GM23338 (cell line): ENCODE results near the gene IL1F10. TPM values are rescaled to one million over a fixed set of nuclear protein-coding genes. Genes with fewer than 3 reads are reported as not detected.

Experiments
- ATAC-seq: fragments of 200-7000 bp; cut with Tn5 transposase; 3 replicates; pipeline ENCODE4 v1.9.1; 2020
- DNase-seq: peaks from one replicate; pipeline ENCODE4 v3.0.0-alpha.2; 2015; ENCODE audit warnings: low spot score
- H2AFZ ChIP-seq: fragments of 200-600 bp; sonication (generic); 2 replicates; pipeline ENCODE4 v1.8.0; 2016; ENCODE audit warnings: antibody characterized with exemption, mild to moderate bottlenecking, moderate library complexity
- H3F3A ChIP-seq: fragments of 200-600 bp; sonication (generic); replicated peaks from 2 replicates; pipeline ENCODE4 v1.8.0; 2017; ENCODE audit warnings: antibody characterized with exemption, mixed run types, low read depth
- H3K27ac ChIP-seq: fragments of 200-600 bp; sonication (generic); 2 replicates; pipeline ENCODE4 v1.6.1; 2016; ENCODE audit warnings: low read depth
- H3K27me3 ChIP-seq: fragments of 200-600 bp; sonication (generic); 2 replicates; pipeline ENCODE4 v1.8.0; 2016; ENCODE audit warnings: mild to moderate bottlenecking, mixed run types, moderate library complexity; ENCODE audit not compliant: insufficient read depth
- H3K36me3 ChIP-seq: fragments of 200-600 bp; sonication (generic); 2 replicates; pipeline ENCODE4 v1.8.0; 2016; ENCODE audit warnings: mild to moderate bottlenecking; ENCODE audit not compliant: insufficient read depth
- H3K4me1 ChIP-seq: fragments of 200-600 bp; sonication (generic); 2 replicates; pipeline ENCODE4 v1.8.0; 2016; ENCODE audit warnings: mild to moderate bottlenecking, moderate library complexity; ENCODE audit not compliant: insufficient read depth
- H3K4me2 ChIP-seq: fragments of 200-600 bp; sonication (generic); 2 replicates; pipeline ENCODE4 v1.7.1; 2017; ENCODE audit warnings: mixed run types
- H3K4me3 ChIP-seq: fragments of 200-600 bp; sonication (generic); 2 replicates; pipeline ENCODE4 v1.6.1; 2016; ENCODE audit warnings: mixed run types
- H3K79me2 ChIP-seq: fragments of 200-600 bp; sonication (generic); replicated peaks from 2 replicates; pipeline ENCODE4 v1.8.0; 2017; ENCODE audit warnings: mild to moderate bottlenecking; ENCODE audit not compliant: insufficient read depth
- H3K9me2 ChIP-seq: fragments of 200-600 bp; sonication (generic); 2 replicates; pipeline ENCODE4 v1.8.0; 2017; ENCODE audit not compliant: insufficient read depth
- H4K20me1 ChIP-seq: fragments of 200-600 bp; sonication (generic); replicated peaks from 2 replicates; pipeline ENCODE4 v1.8.0; 2017; ENCODE audit warnings: mild to moderate bottlenecking; ENCODE audit not compliant: insufficient read depth
- H3K27ac Mint-ChIP-seq: 2 replicates; pipeline ENCODE4 v1.8.0; 2020; ENCODE audit warnings: inconsistent platforms, mild to moderate bottlenecking, moderate library complexity, mixed read lengths
- H3K27me3 Mint-ChIP-seq: 3 replicates; pipeline ENCODE4 v1.8.0; 2022; ENCODE audit warnings: low read depth, mild to moderate bottlenecking, moderate library complexity, mixed read lengths, inconsistent platforms; ENCODE audit not compliant: insufficient read depth, poor library complexity
- H3K36me3 Mint-ChIP-seq: 3 replicates; pipeline ENCODE4 v1.8.0; 2021; ENCODE audit warnings: low read depth, mild to moderate bottlenecking, inconsistent platforms, moderate library complexity, mixed read lengths
- H3K4me1 Mint-ChIP-seq: 3 replicates; pipeline ENCODE4 v1.8.0; 2020; ENCODE audit warnings: mild to moderate bottlenecking, inconsistent platforms, mixed read lengths
- H3K4me3 Mint-ChIP-seq: 3 replicates; pipeline ENCODE4 v1.8.0; 2021; ENCODE audit warnings: moderate library complexity, mild to moderate bottlenecking, inconsistent platforms, mixed read lengths
- H3K9me3 Mint-ChIP-seq: 3 replicates; pipeline ENCODE4 v1.8.0; 2020; ENCODE audit warnings: moderate library complexity, mild to moderate bottlenecking, inconsistent platforms, mixed read lengths
- CREB1 ChIP-seq: fragments of 250-450 bp; sonication (Bioruptor Pico); IDR thresholded peaks from 2 replicates; pipeline ENCODE4 v1.5.0; 2020; ENCODE audit warnings: low read depth, mild to moderate bottlenecking, moderate library complexity
- CTCF ChIP-seq, 2 experiments: fragments of 200-600 bp in 1 of 2; sonication (generic) in 1 of 2; conservative IDR thresholded peaks; 2 replicates each; pipeline versions ENCODE4 v1.5.1 to v1.6.1; 2016 to 2017; ENCODE audit warnings: antibody characterized with exemption in 2 of 2, low read depth in 2 of 2, mild to moderate bottlenecking in 2 of 2, moderate library complexity in 1 of 2
- EZH2 ChIP-seq: fragments of 200-600 bp; sonication (generic); IDR thresholded peaks from one replicate; pipeline ENCODE4 v1.8.0; 2017; ENCODE audit warnings: antibody characterized with exemption, mild to moderate bottlenecking, low read depth; ENCODE audit not compliant: unreplicated experiment
- EZH2phosphoT487 ChIP-seq: fragments of 200-600 bp; sonication (generic); IDR thresholded peaks from one replicate; pipeline ENCODE4 v1.8.1; 2018; ENCODE audit warnings: antibody characterized with exemption; ENCODE audit not compliant: unreplicated experiment
- JUNB ChIP-seq: IDR thresholded peaks from one replicate; pipeline ENCODE4 v1.6.1; 2016; ENCODE audit warnings: antibody characterized with exemption; ENCODE audit not compliant: unreplicated experiment
- NANOG ChIP-seq: IDR thresholded peaks from 2 replicates; pipeline ENCODE4 v1.6.1; 2016; ENCODE audit warnings: antibody characterized with exemption, borderline replicate concordance
- POLR2AphosphoS5 ChIP-seq: IDR thresholded peaks from 2 replicates; pipeline ENCODE4 v1.6.1; 2016; ENCODE audit warnings: antibody characterized with exemption, low read depth
- REST ChIP-seq: IDR thresholded peaks from one replicate; pipeline ENCODE4 v1.6.1; 2018; ENCODE audit warnings: antibody characterized with exemption; ENCODE audit not compliant: unreplicated experiment
- STAT1 ChIP-seq: IDR thresholded peaks from one replicate; pipeline ENCODE4 v1.6.1; 2016; ENCODE audit warnings: antibody characterized with exemption; ENCODE audit not compliant: unreplicated experiment
- ZNF114 ChIP-seq: fragments of 250-450 bp; sonication (Bioruptor Pico); IDR thresholded peaks from 2 replicates; pipeline ENCODE4 v1.5.0; 2020; ENCODE audit warnings: mild to moderate bottlenecking, moderate library complexity
- ZNF331 ChIP-seq: fragments of 250-450 bp; sonication (Bioruptor Pico); IDR thresholded peaks from 2 replicates; pipeline ENCODE4 v1.5.0; 2020; ENCODE audit warnings: low read depth, mild to moderate bottlenecking, moderate library complexity
- polyA plus RNA-seq: library from polyadenylated mRNA; unstranded; fragments of >200 nt; fragmentation: Nextera tagmentation; extraction: Ambion mirVana; gene quantifications from 2 replicates; pipeline ENCODE4 v1.2.1, GENCODE V29; 2016
- total RNA-seq: library from RNA; depleted of rRNA; stranded (reverse); fragments of >200 nt; shearing (Covaris generic); gene quantifications from 2 replicates; pipeline ENCODE4 v1.2.3, GENCODE V29; 2014
- TF ChIP-seq, protein P1 (sequence below): IDR thresholded peaks from 2 replicates; pipeline ENCODE4 v1.6.1; 2016; ENCODE audit warnings: antibody characterized with exemption
- TF ChIP-seq, protein P2 (sequence below): fragments of 250-450 bp; sonication (Bioruptor Pico); IDR thresholded peaks from 2 replicates; pipeline ENCODE4 v1.5.0; 2020; ENCODE audit warnings: mild to moderate bottlenecking, moderate library complexity

Gene IL1F10
- total and polyA plus RNA-seq, 2 experiments from 2014 or later: not detected

DNA sequence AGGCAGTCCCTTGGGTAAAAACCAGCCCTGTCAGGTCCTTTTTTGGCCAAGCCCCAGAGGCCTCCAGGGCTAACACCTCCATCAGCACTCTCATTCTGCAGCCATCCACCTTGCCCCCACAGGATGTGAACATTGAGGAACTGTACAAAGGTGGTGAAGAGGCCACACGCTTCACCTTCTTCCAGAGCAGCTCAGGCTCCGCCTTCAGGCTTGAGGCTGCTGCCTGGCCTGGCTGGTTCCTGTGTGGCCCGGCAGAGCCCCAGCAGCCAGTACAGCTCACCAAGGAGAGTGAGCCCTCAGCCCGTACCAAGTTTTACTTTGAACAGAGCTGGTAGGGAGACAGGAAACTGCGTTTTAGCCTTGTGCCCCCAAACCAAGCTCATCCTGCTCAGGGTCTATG lies 7.3 kb downstream of the IL1F10 start:
- Histone ChIP-seq H3F3A (no peaks in the 10 kb centered on the region), H3K27me3 (no peaks in the 10 kb centered on the region), H3K36me3 (no peaks in the 10 kb centered on the region), H3K9me2 (no peaks in the 10 kb centered on the region), H3K27ac (no peak overlapping the region), H4K20me1 (no peaks in the 10 kb centered on the region), H3K4me1 (peaks cover 8% of the 10 kb centered on the region), H2AFZ (no peak overlapping the region; the same call in 1 of the 2 replicates), H3K79me2 (no peaks in the 10 kb centered on the region), H3K4me3 (no peak overlapping the region), H3K4me2 (no peak overlapping the region)
- H3K4me1 Mint-ChIP-seq: peaks cover 4% of the 10 kb centered on the region; the same call in 2 of the 3 replicates
- TF ChIP-seq, protein P1, sequence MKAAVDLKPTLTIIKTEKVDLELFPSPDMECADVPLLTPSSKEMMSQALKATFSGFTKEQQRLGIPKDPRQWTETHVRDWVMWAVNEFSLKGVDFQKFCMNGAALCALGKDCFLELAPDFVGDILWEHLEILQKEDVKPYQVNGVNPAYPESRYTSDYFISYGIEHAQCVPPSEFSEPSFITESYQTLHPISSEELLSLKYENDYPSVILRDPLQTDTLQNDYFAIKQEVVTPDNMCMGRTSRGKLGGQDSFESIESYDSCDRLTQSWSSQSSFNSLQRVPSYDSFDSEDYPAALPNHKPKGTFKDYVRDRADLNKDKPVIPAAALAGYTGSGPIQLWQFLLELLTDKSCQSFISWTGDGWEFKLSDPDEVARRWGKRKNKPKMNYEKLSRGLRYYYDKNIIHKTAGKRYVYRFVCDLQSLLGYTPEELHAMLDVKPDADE: no peak
- TF ChIP-seq EZH2phosphoT487: no peak
- TF ChIP-seq ZNF331 (CRISPR knock-in tag): no peak
- no peak for TF ChIP-seq NANOG
- no peak for TF ChIP-seq CTCF (conservative IDR thresholded peaks at IDR 0.05; ENCODE audit: low read depth in 2 of 2)
- no peak for TF ChIP-seq REST
- no peak for TF ChIP-seq ZNF114
- TF ChIP-seq STAT1: no peak
- TF ChIP-seq, protein P2, sequence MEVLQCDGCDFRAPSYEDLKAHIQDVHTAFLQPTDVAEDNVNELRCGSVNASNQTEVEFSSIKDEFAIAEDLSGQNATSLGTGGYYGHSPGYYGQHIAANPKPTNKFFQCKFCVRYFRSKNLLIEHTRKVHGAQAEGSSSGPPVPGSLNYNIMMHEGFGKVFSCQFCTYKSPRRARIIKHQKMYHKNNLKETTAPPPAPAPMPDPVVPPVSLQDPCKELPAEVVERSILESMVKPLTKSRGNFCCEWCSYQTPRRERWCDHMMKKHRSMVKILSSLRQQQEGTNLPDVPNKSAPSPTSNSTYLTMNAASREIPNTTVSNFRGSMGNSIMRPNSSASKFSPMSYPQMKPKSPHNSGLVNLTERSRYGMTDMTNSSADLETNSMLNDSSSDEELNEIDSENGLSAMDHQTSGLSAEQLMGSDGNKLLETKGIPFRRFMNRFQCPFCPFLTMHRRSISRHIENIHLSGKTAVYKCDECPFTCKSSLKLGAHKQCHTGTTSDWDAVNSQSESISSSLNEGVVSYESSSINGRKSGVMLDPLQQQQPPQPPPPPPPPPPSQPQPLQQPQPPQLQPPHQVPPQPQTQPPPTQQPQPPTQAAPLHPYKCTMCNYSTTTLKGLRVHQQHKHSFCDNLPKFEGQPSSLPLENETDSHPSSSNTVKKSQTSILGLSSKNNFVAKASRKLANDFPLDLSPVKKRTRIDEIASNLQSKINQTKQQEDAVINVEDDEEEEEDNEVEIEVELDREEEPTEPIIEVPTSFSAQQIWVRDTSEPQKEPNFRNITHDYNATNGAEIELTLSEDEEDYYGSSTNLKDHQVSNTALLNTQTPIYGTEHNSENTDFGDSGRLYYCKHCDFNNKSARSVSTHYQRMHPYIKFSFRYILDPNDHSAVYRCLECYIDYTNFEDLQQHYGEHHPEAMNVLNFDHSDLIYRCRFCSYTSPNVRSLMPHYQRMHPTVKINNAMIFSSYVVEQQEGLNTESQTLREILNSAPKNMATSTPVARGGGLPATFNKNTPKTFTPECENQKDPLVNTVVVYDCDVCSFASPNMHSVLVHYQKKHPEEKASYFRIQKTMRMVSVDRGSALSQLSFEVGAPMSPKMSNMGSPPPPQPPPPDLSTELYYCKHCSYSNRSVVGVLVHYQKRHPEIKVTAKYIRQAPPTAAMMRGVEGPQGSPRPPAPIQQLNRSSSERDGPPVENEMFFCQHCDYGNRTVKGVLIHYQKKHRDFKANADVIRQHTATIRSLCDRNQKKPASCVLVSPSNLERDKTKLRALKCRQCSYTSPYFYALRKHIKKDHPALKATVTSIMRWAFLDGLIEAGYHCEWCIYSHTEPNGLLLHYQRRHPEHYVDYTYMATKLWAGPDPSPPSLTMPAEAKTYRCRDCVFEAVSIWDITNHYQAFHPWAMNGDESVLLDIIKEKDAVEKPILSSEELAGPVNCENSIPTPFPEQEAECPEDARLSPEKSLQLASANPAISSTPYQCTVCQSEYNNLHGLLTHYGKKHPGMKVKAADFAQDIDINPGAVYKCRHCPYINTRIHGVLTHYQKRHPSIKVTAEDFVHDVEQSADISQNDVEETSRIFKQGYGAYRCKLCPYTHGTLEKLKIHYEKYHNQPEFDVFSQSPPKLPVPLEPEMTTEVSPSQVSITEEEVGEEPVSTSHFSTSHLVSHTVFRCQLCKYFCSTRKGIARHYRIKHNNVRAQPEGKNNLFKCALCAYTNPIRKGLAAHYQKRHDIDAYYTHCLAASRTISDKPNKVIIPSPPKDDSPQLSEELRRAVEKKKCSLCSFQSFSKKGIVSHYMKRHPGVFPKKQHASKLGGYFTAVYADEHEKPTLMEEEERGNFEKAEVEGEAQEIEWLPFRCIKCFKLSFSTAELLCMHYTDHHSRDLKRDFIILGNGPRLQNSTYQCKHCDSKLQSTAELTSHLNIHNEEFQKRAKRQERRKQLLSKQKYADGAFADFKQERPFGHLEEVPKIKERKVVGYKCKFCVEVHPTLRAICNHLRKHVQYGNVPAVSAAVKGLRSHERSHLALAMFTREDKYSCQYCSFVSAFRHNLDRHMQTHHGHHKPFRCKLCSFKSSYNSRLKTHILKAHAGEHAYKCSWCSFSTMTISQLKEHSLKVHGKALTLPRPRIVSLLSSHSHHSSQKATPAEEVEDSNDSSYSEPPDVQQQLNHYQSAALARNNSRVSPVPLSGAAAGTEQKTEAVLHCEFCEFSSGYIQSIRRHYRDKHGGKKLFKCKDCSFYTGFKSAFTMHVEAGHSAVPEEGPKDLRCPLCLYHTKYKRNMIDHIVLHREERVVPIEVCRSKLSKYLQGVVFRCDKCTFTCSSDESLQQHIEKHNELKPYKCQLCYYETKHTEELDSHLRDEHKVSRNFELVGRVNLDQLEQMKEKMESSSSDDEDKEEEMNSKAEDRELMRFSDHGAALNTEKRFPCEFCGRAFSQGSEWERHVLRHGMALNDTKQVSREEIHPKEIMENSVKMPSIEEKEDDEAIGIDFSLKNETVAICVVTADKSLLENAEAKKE (CRISPR knock-in tag): no peak
- no peak for TF ChIP-seq POLR2AphosphoS5
- no peak for TF ChIP-seq EZH2
- no peak for TF ChIP-seq CREB1
- no peak for TF ChIP-seq JUNB
- no peak overlapping the region for H3K27ac Mint-ChIP-seq
- DNase-seq (no peak), ATAC-seq (no peak)
- H3K27me3 Mint-ChIP-seq: peaks cover 9% of the 10 kb centered on the region
- H3K9me3 Mint-ChIP-seq: no peaks in the 10 kb centered on the region
- H3K4me3 Mint-ChIP-seq: no peak overlapping the region
- H3K36me3 Mint-ChIP-seq: no peaks in the 10 kb centered on the region; the same call in 2 of the 3 replicates
